SIG-M5 (cell line): Measurements from ENCODE around the gene ZNF618.

Source experiments
- DNase-seq: peaks from one replicate; lab custom pipeline; 2025; lab: John Stamatoyannopoulos, UW

Gene ZNF618

DNA sequence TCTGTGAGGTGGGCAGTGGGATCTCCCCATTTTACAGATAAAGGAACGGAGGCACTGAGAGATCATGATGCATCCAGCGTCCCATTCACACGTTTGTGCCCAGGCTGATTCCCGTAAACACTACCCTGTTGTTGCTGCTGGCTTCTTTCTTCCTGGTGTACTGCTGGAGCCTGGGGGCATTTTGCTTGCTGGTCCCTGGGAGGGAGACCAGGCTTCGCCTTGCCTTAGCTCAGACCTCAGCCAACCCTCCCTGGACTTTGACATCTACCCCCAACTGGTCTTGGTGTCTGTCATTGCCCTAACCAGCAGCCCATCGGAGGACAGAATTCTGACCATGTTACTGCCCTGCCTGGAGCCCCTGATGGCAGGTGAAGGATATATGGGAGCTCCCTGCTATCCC is 82.4 kb downstream of the ZNF618 start:
- no peak for DNase-seq

DNA sequence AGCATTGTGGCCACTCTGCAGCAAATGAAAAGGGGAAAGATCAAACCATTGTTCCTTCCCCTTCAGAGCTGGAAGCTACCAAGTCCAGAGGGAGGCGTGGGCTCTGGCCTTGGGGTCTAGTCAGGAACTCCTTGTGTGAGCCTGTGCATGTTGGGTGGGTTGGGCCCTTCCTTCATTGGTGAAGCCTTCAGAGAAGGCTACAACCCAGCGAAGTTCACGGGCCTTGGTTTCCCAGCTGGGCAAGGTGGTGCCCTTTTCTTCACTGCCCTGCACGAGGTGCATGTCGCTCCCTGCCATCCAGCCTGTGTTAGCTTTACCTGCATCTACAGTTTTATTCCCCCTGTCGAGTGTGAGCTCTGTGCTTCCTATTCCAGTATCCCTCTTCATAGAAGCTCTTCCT is 84.7 kb downstream of the ZNF618 start:
- DNase-seq: no peak

DNA sequence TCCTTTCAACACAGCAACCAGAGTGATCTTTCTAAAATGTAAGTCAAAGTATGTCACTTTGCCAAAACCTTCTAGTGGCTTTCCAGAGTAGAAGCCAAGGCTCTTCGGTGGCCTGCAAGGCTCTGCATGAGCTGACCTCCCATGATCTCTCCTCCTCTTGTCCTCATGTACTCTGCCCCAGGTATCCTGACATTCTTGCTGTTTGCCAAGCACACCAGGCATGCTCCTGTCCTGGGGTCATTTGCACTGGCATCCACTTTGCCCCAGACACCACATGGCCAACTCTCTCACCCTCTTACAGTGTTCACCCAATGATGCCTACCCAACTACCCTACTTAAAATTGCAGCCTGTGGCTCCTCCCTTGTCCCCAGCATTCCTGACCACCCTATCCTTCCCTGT is 86.3 kb downstream of the ZNF618 start:
- DNase-seq: no peak

- DNase-seq: no peak
Measured at GRCh38 chr9:113963017-113963620, 87.0 kb downstream of the ZNF618 start.

DNA sequence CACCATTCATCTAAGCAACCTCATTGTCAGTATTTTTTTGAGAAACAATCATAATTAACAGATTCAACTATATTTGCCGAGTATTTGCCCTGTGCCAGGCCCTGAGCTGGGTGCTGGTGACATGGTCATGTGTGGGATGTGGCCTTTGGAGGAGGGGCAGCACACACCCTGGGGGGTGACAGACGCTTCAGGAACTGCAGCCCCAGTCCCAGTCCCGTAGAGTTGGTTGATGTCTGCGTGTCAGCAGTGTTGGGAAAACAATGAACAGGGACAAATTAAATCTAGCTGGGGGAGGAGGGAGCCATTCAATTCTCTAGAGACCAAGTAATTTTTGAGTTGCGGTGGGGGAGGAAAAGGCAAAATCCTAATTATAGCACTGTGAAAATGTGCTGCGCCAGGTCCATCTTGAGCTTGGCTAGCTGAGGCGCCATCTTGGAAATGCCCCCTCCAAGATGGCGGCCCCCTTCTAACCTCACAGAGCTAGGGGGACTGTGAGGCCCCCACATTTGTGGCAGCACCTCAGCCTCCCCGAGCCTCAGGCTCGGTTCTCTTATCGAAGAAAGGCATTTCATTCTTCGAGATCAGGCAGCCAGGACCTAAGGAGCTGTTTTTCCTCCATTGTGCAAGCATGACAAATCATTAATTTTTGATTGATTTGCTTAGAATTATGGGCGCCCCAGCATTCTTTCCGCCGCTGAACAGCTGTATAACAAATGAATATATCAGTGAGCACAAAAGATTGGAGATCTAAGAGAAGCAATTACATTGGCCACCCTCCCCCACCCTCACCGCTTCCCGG is 87.8 kb downstream of the ZNF618 start:
- no peak for DNase-seq

- DNase-seq: no peak
Measured at GRCh38 chr9:113964495-113965170, 88.5 kb downstream of the ZNF618 start.

- DNase-seq: no peak
Measured at GRCh38 chr9:113966394-113966793, 90.3 kb downstream of the ZNF618 start.

DNA sequence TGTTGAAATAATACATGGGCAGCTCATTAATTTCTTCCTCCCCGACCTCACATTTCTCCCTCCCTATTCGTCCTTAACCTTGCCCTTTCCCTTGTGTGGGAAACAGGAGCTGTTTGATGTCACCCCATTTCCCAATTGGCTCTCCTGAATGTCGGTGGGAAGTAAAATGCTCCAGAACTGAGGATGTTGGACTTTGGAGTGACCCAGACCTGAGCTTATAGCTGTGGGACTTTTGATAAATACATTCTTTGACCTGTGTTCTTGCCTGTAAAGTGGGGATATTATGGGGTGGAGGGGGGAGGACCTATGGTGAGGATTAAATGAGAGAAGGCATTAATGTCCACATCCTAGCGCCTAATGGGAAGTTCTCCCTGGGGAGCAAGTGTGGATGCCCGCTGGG is 91.3 kb downstream of the ZNF618 start:
- DNase-seq: no peak

DNA sequence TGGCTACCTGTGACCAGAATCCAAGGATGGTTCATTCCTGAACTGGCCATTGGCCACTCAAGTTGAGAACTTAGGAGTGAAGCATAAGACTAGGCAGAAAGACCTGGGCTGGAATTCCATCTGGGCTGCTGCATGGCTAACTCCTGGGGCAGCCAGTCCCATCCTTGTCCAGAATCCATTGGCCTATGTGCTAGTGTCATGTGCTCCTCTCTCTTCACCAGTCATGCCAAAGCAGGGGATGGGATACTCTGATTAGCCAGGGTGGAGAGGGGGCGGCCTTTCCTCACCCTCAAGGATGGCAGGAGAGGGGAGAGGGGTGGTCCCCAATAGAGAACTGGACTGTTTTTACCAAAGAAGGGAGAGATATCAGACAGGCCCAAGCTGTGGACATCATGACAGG is 93.2 kb downstream of the ZNF618 start:
- DNase-seq: no peak

DNA sequence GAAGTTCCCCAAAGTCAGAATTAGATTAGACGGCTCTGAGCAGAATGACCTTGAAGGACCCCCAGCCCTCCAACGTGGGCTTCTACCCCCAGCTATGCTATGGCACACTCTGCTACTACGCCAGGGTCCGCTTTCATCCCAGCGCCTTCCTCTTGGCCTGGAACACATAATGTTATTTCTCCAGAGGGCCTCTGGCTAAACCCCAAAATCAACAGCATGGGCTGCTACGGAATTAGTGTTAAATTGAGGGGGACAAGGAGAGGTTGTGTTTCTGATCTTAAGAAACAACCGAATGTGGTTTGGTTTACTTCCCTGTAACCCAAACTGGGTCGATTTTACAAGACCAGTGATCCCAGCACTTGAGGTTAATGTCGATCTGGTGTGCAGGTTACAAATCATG is 97.1 kb downstream of the ZNF618 start:
- no peak for DNase-seq

DNA sequence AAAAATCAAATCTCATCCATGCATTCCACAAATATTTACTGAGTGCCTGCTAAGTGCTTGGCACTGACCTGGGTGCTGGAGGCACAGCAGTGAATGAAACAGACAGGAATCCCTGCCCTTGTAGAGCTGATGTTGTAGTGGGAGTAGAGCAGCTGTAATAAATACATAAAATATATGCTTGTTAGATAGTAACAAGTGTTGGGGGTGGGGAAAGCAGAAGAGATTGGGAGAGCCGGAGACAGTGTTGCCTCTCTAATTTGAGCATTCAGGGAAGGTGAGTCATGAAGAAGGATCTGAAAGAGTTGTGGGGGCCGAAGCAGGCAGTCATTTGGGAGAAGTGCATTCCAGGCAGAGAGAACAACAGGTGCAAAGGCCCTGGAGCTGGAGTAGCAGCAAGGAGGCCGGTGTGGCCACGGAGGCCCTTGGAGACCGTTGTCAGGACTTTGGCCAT is 97.9 kb downstream of the ZNF618 start:
- DNase-seq: no peak

DNA sequence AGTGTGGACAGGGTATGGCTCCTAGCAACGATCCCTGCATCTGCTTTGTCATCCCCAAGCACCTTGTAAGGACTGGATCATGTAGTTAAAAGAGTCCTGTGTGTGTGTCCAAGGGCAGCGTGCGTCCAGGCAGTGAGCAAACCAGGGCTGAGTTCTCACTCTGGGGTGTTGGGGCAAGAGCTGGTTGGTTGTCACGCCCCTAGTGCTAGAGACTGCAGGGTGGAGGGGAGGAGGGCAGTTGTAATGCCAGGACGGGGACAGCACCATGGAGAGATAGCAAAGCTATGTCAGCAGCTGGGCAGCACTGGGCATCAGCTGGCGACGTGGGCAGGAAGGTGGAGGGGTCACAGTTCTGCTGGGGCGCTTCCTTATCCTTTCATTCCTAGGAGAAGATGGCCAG is 100.8 kb downstream of the ZNF618 start:
- no peak for DNase-seq

DNA sequence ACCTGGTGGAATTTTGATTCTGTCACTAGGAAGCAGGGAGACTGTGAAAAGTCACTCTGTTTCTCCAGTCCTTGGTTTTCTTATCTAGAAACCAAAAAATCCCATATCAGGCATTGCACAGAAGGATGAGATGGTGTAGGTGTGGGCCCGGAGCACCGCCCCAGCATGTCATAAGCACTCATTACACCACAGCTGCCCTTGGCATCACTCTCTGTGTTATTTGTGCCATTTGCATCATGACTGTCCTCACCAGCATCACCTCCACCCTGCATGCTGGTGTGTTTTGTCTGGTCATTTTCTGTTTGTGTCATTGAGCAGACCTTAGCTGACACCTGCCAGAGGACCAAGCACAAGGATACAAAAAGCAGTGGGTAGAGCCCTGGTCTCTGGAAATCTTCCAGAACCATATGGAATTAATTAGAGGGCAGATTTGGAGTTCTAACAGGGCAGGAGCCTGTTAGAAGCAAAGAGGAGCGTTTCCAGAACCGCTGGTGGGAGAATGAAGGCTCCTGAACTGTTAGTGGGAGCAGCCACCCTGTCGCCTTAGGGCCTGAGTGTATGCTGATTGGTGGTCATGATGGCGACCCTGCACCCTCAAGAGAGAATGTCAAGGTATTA is 102.7 kb downstream of the ZNF618 start:
- DNase-seq: no peak

GRCh38 chr9:113979343-113980127 is 103.4 kb downstream of the ZNF618 start:
- DNase-seq: no peak

GRCh38 chr9:113984639-113985380 is 108.7 kb downstream of the ZNF618 start:
- DNase-seq: no peak

DNA sequence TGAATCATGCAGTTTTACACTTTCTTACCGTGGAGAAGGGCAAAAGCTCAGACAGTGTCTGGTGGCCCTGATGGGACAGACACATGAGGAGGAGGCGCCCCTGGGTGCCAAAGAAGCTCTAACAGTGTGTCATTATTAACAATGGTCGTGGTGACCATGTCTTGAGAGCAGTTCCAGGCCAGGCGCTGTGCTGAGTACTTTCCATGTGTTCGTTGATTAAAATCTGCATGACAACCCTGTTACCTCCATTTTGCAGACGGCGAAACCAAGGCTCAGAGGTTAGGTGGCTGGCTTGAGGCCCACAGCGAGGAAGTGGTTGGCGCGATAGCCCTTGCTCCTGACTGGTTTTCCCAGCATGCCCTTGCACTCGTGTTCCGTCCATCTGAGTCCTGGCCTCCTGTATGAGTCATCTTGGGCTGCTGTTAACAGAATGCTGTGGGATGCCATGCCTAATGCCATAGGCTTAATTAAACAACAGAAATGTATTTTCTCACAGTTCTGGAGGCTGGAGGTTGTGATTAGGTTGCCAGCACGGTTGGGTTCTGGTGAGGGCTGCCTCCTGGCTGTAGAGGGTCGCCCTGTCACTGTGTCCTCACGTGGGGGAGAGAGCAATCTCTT is 110.0 kb downstream of the ZNF618 start:
- DNase-seq: no peak

DNA sequence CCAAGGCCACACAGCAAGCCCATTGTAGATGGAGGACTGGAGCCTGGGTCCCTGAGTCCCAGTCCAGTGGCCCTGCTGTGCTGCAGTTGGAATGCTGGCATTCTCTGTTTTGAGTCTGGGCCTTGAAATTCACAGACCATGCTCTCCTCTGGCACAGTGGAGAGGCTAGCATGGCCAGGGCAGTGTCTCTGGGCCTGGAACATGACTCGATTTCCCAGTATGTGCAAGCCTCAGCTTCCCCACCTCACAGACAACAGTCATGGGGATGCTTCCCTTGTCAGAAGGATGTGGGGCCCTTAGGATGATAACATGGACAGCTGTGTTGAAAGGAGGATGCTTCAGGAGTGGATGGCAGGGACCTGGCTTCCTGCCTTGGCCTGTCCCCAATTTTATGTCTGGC is 110.8 kb downstream of the ZNF618 start:
- no peak for DNase-seq

DNA sequence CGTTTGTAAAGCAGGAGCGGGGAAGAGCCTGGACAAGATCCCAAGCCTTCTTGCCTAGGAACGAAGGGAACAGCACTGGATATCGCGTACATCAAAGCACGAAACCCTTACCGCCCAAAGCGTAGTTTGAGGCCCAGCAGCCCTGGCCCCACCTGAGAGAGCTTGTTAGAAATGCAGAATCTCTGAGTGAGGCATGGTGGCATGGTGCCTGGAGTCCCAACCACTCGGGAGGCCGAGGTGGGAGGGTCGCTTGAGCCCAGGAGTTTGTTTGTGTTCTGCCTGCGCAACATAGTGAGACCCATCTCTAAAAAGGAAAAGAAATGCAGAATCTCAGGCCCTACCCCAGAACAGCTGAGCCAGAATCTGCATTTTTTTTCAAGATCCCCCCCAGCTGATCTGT is 111.4 kb downstream of the ZNF618 start:
- no peak for DNase-seq

GRCh38 chr9:113988385-113989016 is 112.4 kb downstream of the ZNF618 start:
- no peak for DNase-seq

- DNase-seq: no peak
Measured at GRCh38 chr9:113989017-113989713, 113.1 kb downstream of the ZNF618 start.
